HG03280 (cell line): ENCODE data around the gene ERFE.

Experiments
- ATAC-seq: cut with Tn5 transposase; IDR thresholded peaks from one replicate; pipeline ENCODE4 v1.9.1; 2021; ENCODE audit warnings: mild to moderate bottlenecking, moderate library complexity; ENCODE audit not compliant: unreplicated experiment

ERFE gene

DNA sequence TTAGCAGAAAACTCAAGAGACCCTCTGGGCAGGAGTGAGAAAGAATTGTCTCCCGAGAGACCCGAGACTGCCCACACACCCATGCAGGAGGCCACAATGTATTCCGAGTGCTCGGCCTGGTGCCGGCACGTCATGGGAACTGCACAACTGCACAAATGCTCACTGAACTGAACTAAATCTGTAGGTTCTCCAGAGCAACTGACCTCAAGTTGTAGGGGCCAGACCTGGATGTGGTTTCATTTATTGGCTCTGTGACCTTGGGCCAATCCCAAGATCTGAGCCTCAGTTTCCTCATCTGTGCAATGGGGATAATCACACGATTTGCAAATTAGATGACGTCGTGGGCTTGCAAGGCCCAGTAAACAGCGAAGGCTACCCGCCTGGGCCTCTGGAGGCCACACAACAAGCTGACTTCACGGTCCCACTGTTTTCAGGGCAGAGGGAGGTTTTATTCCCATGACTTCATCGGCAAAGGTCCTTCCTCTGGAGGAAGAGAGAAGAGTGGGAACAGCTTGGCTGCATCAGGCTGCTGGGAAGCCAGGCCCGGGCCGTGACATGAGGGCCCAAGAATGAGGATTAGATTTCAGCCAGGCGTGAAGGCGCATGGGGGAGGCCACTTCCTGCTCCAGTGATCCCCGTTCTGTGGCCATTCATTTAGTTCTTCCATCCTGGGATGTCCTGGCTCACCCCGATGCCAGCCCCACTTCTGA is 3.6 kb upstream of the ERFE start:
- no peak for ATAC-seq

DNA sequence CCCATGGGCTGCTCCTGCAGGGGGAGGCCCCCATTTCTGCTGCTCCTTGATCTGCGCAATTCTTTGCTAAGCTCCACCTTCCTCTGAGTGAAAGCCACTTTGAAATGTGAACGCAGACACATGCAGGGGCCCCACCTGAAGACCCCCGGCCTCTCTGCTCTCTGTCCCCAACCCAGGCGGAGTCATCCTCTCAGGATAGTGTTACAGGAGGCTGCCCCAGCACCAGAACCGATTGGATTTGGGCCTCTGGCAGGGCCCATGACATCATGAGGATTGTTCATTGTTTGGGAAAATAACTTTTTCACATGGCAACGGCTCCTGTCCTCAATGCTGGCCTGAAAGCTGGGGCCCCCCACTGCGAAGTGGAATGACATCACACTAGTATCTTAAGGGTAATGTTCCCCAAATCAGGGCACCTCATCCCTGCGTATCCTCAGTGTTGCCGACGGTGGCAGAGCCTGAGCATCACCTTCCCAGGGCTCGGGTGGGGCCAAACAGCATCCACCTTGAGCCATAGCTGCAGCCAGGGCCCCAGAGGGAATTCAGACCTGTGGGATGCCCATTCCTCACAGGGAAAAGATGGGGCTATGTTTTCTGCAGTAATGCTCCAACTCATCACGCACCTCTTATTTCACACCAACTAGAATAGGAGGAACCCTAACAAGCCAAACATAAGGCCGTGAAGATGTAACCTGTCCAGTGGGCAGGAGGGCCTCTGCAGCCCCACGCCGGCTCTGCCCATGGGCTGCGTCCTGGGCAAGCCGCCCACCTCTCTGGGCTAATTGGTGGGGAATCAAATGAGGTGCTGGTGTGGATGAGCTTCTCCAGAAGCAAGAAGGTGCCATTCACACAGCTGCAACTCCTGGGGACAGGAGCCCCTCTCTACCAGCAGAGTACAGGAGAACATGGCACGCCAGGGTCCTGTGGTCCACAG is 2.7 kb upstream of the ERFE start:
- no peak for ATAC-seq

DNA sequence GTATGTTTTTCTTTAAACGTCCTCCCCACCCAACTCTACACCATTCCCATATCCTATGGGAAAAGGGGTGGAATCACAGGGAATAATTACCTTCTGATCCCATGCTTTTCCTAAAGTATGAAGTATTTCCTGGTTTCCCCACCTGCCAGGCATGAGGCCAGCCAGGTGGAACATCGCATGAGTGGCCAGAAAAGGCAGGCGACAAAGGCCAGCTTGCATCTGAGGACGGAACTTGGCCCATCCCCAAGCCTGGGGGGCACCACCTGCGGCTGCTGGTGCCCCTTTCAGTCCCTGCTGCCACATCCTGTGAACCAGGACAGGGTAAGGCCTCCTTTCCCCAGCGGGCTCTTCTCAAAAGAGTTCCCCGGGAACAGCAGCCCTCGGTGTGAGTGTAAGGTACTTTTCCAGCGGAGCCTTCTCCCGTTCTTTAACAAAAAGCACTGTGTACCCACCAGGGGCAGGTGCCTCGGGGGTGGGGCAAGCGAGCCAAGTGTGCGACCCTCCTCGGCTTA is 1.2 kb upstream of the ERFE start:
- no peak for ATAC-seq

DNA sequence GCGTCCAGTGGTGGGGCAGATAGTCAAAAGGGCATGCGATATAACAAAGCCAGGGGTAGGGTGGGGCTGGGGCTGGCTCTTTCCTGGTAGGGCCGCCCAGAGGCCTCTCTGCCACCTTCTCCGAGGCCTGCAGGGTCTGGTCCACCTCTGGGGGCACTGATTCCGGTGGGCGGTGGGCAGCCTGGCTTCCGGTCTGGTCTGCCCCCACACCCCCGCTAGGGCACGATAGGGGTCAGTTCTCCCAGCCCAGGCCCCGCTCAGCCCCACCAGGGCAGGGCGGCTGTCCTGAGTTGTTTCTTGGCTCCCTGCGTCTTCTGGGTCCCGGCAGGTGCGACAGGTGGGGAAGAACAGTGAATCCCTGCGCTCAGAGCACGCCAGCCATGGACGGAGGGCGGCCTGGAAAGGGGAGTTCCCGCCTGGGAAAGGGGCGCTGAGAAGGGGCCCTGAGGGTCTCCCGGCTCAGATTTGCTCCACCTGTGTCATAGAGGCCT is 707 bp upstream of the ERFE start:
- ATAC-seq: no peak

DNA sequence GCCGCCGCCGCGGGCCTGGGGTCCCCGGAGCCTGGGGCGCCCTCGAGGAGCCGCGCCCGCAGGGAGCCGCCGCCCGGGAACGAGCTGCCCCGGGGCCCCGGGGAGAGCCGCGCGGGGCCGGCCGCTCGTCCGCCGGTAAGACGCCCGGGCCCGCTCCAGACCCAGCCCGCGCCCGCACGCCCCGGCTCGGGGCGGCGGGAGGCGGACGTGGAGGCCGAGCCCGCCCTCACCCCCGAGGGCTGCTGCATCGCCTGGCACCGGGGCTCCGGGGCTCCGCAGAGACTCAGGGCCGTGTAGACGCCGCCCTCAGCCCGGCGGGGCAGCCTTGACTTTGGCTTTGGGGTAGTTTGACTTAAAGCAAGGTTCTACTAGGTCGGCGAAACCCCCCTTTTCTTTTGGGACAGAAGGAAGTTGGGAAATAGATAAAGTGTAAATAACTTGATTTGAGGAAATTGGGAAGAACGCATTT is 335 bp downstream of the ERFE start:
- peak; percentile 39 for ATAC-seq

DNA sequence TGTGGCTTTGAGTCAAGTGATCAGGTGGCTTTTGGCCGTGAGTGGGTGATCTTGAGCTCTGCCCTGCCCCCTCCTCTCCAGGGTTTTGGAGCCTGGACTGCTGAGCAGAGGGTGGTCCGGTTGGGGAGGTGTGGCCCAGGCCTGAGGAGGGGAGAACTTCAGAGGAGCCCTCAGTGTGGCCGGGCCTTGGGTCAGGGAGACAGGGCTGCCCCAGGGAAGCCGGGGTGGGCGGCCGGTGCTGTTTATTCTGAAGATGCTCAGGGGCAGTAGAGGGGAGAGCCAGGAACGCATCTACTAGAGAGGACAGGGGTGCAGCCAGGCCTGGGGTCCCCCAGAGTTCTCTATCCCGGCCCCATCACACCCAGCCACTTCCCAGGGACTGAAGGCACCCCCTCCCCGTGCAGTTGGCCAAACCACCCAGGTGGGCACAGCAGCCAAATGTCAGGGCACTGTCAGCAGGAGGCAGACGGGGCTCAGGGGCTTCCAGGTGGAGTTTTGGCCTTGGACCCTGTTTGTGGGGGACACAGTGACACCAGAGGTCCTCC is 963 bp downstream of the ERFE start:
- no peak for ATAC-seq

DNA sequence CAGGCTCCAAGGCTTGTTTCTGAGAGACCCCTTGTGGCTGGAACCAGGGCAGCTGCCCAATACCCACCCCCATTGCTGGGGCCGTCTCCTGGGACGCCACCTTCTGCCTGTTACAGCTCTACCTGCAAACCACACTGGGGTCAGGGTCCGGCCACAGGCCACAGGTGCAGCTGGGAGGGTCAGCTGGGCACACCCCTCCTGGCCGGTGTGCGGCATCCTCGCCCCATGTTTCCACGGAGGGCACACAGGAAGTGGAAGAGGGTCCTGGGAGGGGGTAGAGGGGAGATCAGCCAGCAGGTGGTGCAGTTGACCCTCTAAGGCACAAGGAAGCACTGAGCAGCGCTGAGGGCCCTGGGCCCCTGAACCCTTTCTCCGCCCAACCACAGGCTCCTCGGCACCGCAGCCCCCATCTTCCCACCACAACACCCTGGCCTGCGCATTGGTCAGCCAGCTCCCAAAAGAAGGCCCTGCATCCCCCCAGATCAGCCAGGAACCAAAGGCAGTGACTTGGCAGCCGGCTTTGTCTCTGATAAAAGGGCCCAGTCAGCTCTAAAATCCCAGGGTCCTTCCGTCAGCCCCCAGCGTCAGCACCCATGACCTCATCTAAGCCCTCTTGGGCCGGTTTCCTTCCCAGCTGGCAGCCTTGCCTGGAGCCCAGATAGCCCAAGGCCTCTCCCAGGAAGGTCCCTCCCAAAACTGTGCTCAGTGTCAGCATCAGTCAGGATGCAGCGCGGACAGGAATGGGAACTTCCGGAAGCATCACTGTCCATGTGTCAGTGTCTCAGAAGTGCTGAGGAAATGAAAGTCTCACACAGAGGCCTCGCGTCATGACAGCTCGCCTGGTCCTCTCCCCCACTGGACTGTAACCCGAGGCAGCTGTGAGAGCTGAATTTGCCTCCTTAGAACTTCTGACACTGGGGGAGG is 1.7 kb downstream of the ERFE start:
- ATAC-seq: no peak

DNA sequence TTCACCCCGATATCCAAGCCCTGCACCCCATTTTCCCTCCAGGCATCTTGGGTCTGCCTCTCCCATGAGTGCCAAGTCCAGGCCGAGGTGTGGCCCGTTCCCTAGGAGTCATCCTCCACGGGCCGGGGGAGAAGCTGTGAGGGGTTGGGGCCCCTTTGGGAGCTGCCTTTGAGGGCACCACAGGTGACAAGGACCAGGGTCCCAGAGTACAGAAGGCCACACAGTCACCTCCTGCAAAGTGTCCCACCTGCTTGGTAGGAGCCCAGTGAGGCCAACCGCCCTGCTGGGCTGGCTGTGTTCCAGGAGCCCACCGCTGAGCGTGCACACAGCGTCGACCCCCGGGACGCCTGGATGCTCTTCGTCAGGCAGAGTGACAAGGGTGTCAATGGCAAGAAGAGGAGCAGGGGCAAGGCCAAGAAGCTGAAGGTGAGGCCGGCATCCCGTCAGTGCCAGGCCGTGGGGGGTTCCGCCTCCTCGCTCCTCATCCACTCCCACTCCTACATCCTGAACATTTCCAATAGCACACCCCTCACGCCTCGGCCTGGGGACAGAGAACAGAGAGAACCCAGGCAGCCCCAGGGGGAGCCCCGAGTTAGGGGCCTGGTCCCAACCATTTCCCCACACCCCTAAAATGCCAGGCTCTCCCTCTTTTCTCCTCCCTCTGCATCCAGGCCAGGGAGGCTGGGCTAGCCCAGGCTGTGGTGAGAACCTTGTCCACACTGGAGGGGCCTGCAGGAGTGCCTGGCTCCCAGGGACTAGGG is 2.7 kb downstream of the ERFE start:
- ATAC-seq: no peak

DNA sequence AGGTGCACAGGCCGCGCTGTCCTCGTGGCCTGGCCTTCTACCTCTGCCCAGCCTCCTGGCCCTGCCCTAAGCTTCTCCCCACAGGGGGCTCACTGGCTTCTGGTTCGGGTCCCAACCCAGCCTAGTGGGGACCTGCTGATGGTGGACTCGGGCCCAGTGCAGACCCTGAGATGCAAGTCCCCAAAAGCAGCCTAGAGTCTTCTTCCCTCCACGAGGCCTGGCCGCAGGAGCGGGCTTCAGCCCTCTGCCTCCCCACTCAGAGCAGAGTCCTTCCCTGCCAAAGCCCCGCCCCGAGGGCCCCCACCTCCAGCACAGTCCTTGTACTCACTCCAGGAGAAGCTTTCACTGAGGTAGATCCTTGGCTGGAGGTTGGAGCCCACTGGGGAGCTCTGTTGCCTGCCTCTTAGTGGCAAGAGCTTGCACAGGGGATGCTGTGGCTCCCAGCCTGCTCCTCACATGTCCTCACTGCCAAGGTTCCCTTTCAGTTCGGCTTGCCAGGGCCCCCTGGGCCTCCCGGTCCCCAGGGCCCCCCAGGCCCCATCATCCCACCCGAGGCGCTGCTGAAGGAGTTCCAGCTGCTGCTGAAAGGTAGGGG is 3.6 kb downstream of the ERFE start:
- ATAC-seq: no peak

DNA sequence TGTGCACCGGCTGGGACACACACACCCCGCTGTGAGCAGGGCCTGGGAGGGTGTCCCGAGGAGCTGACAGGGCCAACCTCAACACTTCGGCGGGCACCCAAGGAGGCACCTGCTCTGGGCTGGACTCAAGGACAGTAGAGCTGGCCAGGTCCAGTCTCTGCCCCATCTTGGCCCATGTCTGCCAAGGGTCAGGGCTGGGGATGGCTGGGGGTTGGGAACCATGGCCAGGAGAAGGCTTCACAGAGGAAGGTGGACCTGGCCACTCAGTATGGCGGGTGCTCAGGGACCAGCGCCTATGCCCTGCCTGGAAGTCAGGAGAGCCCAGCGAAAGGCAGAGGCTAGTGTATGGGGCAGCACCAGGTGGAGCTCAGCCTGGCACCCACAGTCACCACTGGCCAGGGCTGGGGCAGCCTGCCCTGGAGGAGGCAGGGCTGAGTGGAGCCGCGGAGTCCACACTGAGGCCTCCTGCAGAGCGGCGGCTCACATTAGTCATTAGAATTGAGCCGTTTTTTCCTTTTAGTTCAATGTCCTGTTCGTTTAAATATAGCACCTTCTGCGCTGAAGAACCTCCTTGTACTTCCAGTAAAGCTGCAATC is 4.2 kb downstream of the ERFE start:
- ATAC-seq: no peak

DNA sequence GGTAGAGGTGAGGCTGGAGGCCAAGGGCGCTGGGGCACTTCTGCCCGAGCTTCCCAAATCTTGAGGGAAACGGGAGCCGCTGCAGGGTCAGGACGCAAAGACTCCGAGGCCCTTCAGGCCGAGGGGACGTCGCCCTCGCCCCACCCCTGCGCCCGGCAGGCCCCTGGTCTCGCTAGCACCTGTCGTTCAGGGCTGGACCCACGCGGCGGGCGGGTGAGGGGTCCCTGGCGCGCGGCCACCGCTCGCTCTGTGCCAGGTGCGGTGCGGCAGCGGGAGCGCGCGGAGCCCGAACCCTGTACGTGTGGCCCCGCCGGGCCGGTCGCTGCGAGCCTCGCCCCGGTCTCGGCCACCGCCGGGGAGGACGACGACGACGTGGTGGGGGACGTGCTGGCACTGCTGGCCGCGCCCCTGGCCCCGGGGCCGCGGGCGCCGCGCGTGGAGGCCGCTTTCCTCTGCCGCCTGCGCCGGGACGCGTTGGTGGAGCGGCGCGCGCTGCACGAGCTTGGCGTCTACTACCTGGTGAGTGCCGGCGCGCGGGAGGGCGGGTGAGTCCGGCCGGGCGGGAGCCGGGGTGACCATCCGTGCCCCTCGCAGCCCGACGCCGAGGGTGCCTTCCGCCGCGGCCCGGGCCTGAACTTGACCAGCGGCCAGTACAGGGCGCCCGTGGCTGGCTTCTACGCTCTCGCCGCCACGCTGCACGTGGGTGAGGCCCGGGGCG is 4.9 kb downstream of the ERFE start:
- ATAC-seq: no peak

DNA sequence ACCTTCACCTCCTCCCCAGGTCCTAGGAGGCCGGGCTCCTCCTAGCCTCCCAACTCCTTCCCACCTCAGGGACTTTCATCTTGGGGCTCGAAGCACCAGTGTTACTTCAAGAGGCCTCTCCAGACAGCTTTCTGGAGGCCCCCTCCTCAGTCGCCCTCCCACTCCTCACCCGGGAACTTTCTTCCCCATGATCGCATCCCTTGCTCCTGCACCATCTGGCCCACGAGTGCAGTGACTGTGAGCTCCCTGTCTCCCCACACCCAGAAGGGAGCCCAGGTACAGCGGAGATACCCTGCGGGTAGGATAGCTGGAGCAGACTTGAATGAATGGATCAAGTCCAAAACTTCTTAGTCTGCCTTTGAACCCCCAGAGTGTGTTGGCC is 6.1 kb downstream of the ERFE start:
- ATAC-seq: no peak

DNA sequence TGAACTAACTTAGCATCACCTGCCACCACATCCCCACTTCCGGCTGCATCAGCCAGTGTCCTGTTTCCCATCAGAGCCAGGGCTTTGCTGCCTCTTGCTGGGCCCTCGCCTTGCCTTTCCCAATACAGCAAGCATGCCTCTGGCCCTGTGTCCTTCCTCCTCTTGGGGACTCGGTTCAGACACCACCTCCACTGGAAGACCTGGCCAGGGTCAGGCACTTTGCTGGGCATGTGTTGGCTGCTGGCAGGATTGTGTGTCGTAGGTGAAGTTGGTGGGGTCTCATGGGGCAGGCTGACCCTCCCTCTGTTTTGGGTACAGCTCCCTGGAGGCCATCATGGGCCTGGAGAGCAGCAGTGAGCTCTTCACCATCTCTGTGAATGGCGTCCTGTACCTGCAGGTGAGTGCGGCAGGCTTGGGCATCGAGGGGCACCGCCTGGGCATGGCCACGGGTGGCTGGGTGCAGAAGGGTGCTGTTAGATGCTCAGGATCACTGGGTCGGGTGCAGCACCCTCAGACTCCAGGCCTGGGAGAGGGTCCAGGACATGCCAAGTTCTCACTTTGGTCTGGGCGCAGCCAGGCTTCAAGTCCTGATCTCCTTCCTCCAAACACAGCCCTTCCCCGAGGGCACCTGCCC is 6.6 kb downstream of the ERFE start:
- no peak for ATAC-seq

DNA sequence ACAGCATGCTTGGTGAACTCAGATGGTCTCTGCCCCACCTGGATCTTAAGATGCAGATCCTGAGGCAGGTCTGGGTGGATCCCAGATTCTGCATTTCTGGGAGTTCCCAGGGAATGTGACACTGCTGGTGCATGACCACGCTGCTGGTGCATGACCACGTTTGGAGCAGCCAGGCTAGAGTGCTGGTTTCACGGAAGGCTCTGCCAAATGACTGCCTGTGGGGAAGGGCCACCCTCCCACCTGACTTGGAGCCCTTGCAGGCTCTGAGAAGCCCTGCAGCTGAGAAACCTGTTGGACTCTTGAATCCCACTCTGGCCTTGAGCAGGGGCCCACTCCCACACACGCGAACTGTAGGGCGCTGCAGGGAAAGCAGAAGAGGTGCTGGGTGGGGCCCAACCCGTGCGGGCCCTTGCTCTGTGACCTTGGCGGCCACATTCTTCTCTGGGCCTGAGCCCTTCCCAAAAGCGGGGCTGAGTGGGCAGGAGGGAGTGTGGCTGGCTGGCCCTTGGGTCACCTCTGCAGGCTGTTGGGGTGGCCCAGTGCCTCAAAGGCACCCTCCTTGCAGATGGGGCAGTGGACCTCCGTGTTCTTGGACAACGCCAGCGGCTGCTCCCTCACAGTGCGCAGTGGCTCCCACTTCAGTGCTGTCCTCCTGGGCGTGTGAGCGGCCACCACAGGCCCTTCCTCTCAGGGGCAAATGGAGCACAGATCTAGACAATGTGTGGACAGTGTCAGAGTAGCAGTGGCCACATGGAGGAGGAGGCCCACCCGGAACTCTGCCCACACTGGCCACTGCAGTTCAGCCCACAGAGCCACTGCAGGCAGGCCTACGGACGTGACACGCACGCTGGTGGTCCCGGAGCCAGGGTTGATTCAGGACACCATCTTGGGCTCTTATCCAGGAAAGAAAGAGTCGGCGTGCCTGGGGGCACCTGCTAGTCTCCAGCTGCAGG is 7.9 kb downstream of the ERFE start:
- ATAC-seq: no peak

DNA sequence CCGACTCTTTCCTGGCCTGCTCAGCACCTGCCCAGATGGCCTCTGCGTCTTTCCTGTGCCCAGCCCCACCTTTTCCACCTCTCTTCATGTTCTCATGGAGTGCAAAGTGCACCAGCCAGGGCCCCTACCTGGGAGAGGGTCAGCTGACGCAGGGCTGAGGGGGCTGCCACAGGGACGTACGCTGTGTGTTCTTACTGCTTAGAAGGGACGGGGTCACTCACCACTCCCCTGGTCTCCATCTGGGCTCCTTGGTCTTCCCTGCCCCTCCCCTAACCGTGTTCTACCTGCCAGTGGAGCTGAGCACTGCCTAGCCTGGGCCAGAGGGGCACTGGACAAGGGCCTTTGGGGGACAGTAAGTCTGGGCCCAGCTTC is 8.6 kb downstream of the ERFE start:
- ATAC-seq: no peak

DNA sequence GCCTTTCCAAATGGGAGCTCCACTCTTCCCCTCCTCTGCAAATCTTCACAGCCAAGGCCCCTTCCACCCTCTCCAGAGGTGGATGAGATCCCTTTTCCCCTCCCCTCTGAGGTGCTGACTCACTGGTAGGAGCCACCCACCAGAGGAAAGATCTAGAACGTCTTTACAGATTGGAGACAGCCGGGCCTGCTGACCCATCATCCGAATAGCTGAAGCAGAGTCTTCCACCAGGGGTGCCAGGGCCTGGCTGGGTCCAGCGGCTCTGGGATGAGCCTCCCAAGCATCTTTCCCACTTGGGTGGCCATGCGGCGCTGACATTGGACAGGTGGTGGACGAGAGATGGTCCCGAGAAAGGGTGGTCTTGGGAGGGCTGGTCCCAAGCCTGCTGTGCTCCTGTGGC is 9.0 kb downstream of the ERFE start:
- ATAC-seq: no peak
